Activated B cell treated with CpG ODN at 0.5 μM for 24 hours (primary cell): ENCODE results near the gene APMAP. TPM values are rescaled to one million over a fixed set of nuclear protein-coding genes. Genes with fewer than 3 reads are reported as not detected.
"Not testable (repeated sequence)": the region's sequence is repeated elsewhere in the genome, so short reads cannot be mapped to it uniquely, and the experiment has no call there.

Source experiments
- ATAC-seq: fragments of 200-7000 bp; cut with Tn5 transposase; one replicate; pipeline ENCODE4 v1.10.0; 2021; ENCODE audit warnings: low read depth, mild to moderate bottlenecking, moderate library complexity
- CTCF ChIA-PET: fragments of 350-600 bp; sonication (Branson Sonifier 250); formaldehyde crosslinking; loops from one replicate; lab custom pipeline; 2021; ENCODE audit warnings: antibody characterized with exemption; lab: Charles Lee
- POLR2A ChIA-PET: fragments of 350-600 bp; sonication (Branson Sonifier 250); formaldehyde crosslinking; loops from one replicate; lab custom pipeline; 2021; ENCODE audit warnings: antibody characterized with exemption; lab: Charles Lee
- DNase-seq: peaks from one replicate; pipeline ENCODE4 v3.0.0; 2022
- H3K27ac Mint-ChIP-seq: one replicate; pipeline ENCODE4 v1.8.0; 2020; ENCODE audit warnings: mixed read lengths
- H3K27me3 Mint-ChIP-seq: one replicate; pipeline ENCODE4 v1.8.0; 2021; ENCODE audit warnings: mixed read lengths
- H3K36me3 Mint-ChIP-seq: one replicate; pipeline ENCODE4 v1.8.0; 2021; ENCODE audit warnings: low read depth, mixed read lengths
- H3K4me1 Mint-ChIP-seq: one replicate; pipeline ENCODE4 v1.8.0; 2021; ENCODE audit warnings: mixed read lengths
- H3K4me3 Mint-ChIP-seq: one replicate; pipeline ENCODE4 v1.8.0; 2020; ENCODE audit warnings: mild to moderate bottlenecking, mixed read lengths
- H3K9me3 Mint-ChIP-seq: one replicate; pipeline ENCODE4 v1.8.0; 2020; ENCODE audit warnings: mixed read lengths
- CTCF ChIP-seq: fragments of 200-600 bp; IDR thresholded peaks from one replicate; pipeline ENCODE4 v1.8.0; 2022; ENCODE audit warnings: antibody characterized with exemption, mild to moderate bottlenecking
- intact Hi-C: fragments of 100-400 bp; cut with micrococcal nuclease; formaldehyde crosslinking; loops from one replicate; pipeline ENCODE4 v1.15.1; 2024
- total RNA-seq: library from RNA; stranded (reverse); gene quantifications from 2 replicates; pipeline ENCODE4 v1.2.3, GENCODE V29; 2022

Gene APMAP
- total RNA-seq, 1 donor from 2014 or later = 22.3 TPM

- no peaks in the 10 kb centered on the region for H3K4me1 Mint-ChIP-seq
- ATAC-seq = no peak
- TF ChIP-seq CTCF = no peak
- ChIA-PET POLR2A (no interaction called here), CTCF (no interaction called here)
- intact Hi-C loops = no loop called here
- H3K9me3 Mint-ChIP-seq = no peaks in the 10 kb centered on the region
- H3K36me3 Mint-ChIP-seq = no peaks in the 10 kb centered on the region
- peaks cover 6% of the 10 kb centered on the region for H3K27me3 Mint-ChIP-seq
- no peak overlapping the region for H3K27ac Mint-ChIP-seq
- DNase-seq = no peak
- H3K4me3 Mint-ChIP-seq = no peak overlapping the region
These were observed 57.8 kb downstream of the APMAP start for GRCh38 chr20:24934716-24935115.

- H3K4me1 Mint-ChIP-seq = no peaks in the 10 kb centered on the region
- intact Hi-C loops = no loop called here
- ChIA-PET CTCF (no interaction called here), POLR2A (no interaction called here)
- H3K4me3 Mint-ChIP-seq = no peak overlapping the region
- H3K36me3 Mint-ChIP-seq = no peaks in the 10 kb centered on the region
- no peak for DNase-seq
- no peak overlapping the region for H3K27ac Mint-ChIP-seq
- H3K27me3 Mint-ChIP-seq = peaks cover 6% of the 10 kb centered on the region
- TF ChIP-seq CTCF = no peak
- H3K9me3 Mint-ChIP-seq = no peaks in the 10 kb centered on the region
- no peak for ATAC-seq
These were observed 58.4 kb downstream of the APMAP start for GRCh38 chr20:24934101-24934661.

DNA sequence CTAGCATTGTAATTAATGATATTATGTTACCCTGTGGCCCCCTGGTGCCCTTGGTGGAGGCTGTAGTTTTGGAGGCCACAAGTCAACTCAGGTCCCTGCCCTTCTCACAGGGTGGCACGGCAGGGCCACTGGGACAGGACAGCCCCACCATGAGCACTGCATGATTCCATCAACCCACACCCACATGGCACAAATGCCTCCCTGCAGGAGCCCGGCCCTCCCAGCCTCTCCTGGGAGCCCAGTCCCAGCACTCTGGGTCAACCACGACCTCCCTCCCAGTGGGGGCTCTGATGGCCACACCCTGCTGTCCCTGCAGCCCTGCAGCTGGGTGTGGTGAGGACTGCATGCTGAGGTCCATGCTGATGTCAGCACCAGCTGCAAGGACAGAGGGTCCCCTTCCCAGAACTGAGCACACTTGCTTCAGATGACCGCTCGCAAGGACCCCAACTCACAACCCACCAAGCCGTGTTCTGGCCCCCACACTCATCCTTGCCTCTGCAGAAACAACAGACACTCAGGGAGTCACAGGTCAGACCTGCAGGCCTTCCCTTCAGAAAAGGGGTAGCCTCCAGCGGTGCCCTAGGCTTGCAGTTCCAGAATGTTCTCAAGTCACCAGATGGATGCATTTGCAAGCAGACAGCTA is 59.2 kb downstream of the APMAP start:
- Mint-ChIP-seq H3K4me1 (no peaks in the 10 kb centered on the region), H3K27ac (no peak overlapping the region), H3K27me3 (peaks cover 6% of the 10 kb centered on the region), H3K9me3 (no peaks in the 10 kb centered on the region), H3K4me3 (no peak overlapping the region), H3K36me3 (no peaks in the 10 kb centered on the region)
- ATAC-seq = no peak
- ChIA-PET CTCF (no interaction called here), POLR2A (no interaction called here)
- intact Hi-C loops = no loop called here
- no peak for TF ChIP-seq CTCF
- DNase-seq = no peak

- DNase-seq, POLR2A ChIA-PET, intact Hi-C loops, CTCF ChIA-PET, ATAC-seq, H3K9me3 Mint-ChIP-seq, H3K4me1 Mint-ChIP-seq, H3K4me3 Mint-ChIP-seq, H3K36me3 Mint-ChIP-seq, H3K27me3 Mint-ChIP-seq, H3K27ac Mint-ChIP-seq: not testable (repeated sequence)
These were observed 60.7 kb downstream of the APMAP start for GRCh38 chr20:24931893-24932292.

GRCh38 chr20:24930724-24931688 is 61.5 kb downstream of the APMAP start:
- H3K36me3 Mint-ChIP-seq, H3K9me3 Mint-ChIP-seq, H3K4me3 Mint-ChIP-seq, DNase-seq, H3K4me1 Mint-ChIP-seq, H3K27me3 Mint-ChIP-seq, H3K27ac Mint-ChIP-seq, intact Hi-C loops, ATAC-seq: not testable (repeated sequence)
- ChIA-PET CTCF (interaction anchor here (0.8 kb wide), 1 partner anchor 134 kb away, joined by 3 read pairs; no protein-coding TSS in a partner anchor), POLR2A (interaction anchor here (0.7 kb wide), 1 partner anchor 818 kb away, joined by 3 read pairs; no protein-coding TSS in a partner anchor)

DNA sequence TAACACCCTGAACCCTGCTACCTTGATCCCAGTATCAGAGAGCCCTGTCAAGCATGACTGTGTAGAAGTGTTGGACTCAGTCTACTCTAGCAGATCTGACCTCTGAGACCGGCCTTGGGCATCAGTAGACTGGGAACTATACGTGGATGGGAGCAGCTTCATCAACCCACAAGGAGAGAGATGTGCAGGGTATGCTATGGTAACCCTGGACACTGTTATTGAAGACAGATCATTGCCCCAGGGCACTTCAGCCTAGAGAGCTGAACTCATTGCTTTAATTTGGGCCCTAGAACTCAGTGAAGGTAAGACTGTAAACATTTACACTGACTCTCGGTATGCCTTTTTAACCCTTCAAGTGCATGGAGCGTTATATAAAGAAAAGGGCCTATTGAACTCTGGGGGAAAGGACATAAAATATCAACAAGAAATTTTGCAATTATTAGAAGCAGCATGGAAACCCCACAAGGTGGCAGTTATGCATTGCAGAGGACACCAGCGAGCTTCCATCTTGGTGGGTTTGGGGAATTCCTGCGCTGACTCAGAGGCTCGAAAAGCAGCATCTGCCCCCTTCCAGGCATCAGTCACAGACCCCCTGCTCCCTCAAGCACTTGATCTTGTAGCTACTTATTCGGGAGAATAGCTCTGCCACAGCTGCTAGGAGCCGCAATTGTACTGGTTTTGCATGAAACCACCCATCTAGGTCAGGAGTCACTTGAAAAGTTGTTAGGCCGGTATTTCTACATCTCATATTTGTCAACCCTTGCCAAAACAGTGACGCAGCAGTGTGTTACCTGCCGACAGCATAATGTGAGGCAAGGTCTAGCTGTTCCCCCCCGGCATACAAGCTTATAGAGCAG is 62.5 kb downstream of the APMAP start:
- H3K4me1 Mint-ChIP-seq, ATAC-seq, H3K4me3 Mint-ChIP-seq, intact Hi-C loops, H3K9me3 Mint-ChIP-seq, H3K36me3 Mint-ChIP-seq, H3K27ac Mint-ChIP-seq, DNase-seq, H3K27me3 Mint-ChIP-seq: not testable (repeated sequence)
- CTCF ChIA-PET = interaction anchor here (0.8 kb wide), 1 partner anchor 135 kb away, joined by 3 read pairs; no protein-coding TSS in a partner anchor
- POLR2A ChIA-PET = interaction anchor here (0.7 kb wide), 1 partner anchor 817 kb away, joined by 3 read pairs; no protein-coding TSS in a partner anchor

DNA sequence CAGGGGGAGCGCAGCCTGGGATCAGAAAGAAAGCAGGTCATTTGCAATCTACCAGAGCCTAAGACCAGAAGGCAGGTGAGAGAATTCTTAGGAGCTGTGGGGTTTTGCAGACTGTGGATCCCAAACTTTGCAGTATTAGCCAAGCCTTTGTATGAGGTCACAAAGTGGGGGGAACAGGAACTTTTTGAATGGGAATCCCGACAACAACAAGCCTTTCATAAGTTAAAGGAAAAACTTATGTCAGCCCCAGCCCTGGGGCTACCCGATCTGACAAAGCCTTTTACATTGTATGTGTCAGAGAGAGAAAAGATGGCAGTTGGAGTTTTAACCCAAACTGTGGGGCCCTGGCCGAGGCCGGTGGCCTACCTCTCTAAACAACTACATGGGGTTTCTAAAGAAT is 63.3 kb downstream of the APMAP start:
- H3K9me3 Mint-ChIP-seq, H3K27me3 Mint-ChIP-seq, H3K4me3 Mint-ChIP-seq, CTCF ChIA-PET, H3K36me3 Mint-ChIP-seq, H3K27ac Mint-ChIP-seq, POLR2A ChIA-PET, intact Hi-C loops, DNase-seq, ATAC-seq, H3K4me1 Mint-ChIP-seq: not testable (repeated sequence)

DNA sequence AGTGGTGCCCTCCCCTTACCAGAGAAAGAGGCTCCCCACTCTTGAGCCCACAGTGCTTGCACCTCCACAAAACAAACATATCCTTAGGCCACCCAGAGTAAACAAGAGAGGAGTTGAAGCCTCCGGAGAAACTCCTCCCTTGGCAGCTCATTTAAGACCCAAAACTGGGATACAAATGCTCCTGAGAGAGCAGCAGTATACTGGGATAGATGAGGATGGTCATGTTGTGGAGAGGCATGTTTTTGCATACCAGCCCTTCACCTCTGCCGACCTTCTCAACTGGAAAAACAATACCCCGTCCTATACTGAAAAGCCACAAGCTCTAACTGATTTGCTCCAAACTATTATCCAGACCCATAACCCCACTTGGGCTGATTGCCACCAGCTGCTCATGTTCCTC is 71.8 kb downstream of the APMAP start:
- peaks cover 22% of the 10 kb centered on the region for H3K27me3 Mint-ChIP-seq
- CTCF ChIA-PET = interaction anchor here (1.0 kb wide), 1 partner anchor 34 kb away, joined by 3 read pairs; no protein-coding TSS in a partner anchor
- POLR2A ChIA-PET, H3K27ac Mint-ChIP-seq, DNase-seq, ATAC-seq, H3K4me1 Mint-ChIP-seq, H3K4me3 Mint-ChIP-seq, intact Hi-C loops, H3K9me3 Mint-ChIP-seq, H3K36me3 Mint-ChIP-seq: not testable (repeated sequence)
